Gastrocnemius medialis (tissue), 4 donors: ENCODE measurements around the gene DEPP1. TPM values are rescaled to one million over a fixed set of nuclear protein-coding genes. Genes with fewer than 3 reads are reported as not detected.

Experiments used
- ATAC-seq, 2 donors: fragments of 150-250 bp; one replicate each; pipeline ENCODE4 v1.9.1; 2016
- DNase-seq, 2 donors: peaks; one replicate each; pipeline ENCODE4 v3.0.0-alpha.2; 2019
- H3K27ac ChIP-seq, 4 donors: fragments of 200-600 bp; sonication (generic); 1 replicate in 1 of 4; 2 replicates in 3 of 4; pipeline ENCODE4 v1.5.1; 2016 to 2018; ENCODE audit warnings: mild to moderate bottlenecking in 2 of 4, moderate library complexity in 1 of 4
- H3K27me3 ChIP-seq, 3 donors: fragments of 200-600 bp; sonication (generic) in 2 of 3; 1 replicate in 1 of 3; 2 replicates in 2 of 3; pipeline versions ENCODE4 v1.5.1 to v1.6.0; 2016 to 2019; ENCODE audit warnings: mild to moderate bottlenecking in 1 of 3, moderate library complexity in 1 of 3
- H3K36me3 ChIP-seq, 2 donors: fragments of 200-600 bp; sonication (generic) in 1 of 2; one replicate each; pipeline ENCODE4 v1.5.1; 2017 to 2018
- H3K4me1 ChIP-seq, 2 donors: fragments of 200-600 bp; sonication (generic) in 1 of 2; one replicate each; pipeline ENCODE4 v1.5.1; 2016 to 2017; ENCODE audit warnings: mild to moderate bottlenecking in 2 of 2
- H3K4me3 ChIP-seq, 4 donors: fragments of 200-600 bp; sonication (generic) in 3 of 4; 1 replicate in 1 of 4; 2 replicates in 3 of 4; pipeline ENCODE4 v1.5.1; 2016 to 2019; ENCODE audit warnings: mild to moderate bottlenecking in 2 of 4
- H3K9me3 ChIP-seq, 3 donors: fragments of 200-600 bp; sonication (generic) in 2 of 3; 1 replicate in 1 of 3; 2 replicates in 2 of 3; pipeline ENCODE4 v1.5.1; 2016 to 2019
- CTCF ChIP-seq, 5 experiments: fragments of 450-650 bp in 3 of 5; fragments of 200-600 bp in 2 of 5; sonication (generic) in 2 of 5; IDR thresholded peaks in 4 of 5; conservative IDR thresholded peaks in 1 of 5; 1 replicate in 4 of 5; 2 replicates in 1 of 5; pipeline ENCODE4 v1.5.1; 2016 to 2019; ENCODE audit warnings: antibody characterized with exemption in 5 of 5, mild to moderate bottlenecking in 3 of 5, moderate library complexity in 3 of 5
- POLR2A ChIP-seq, 2 donors: fragments of 450-650 bp; IDR thresholded peaks; one replicate each; pipeline ENCODE4 v1.6.1; 2017; ENCODE audit warnings: antibody characterized with exemption in 2 of 2, mild to moderate bottlenecking in 2 of 2, moderate library complexity in 2 of 2
- in situ Hi-C, 4 donors: fragments of 200-750 bp; cut with MboI; loops; one replicate each; pipeline versions ENCODE4 v1.15.0 to v1.8.0; 2017; ENCODE audit warnings: low sequenced_read_pairs in 4 of 4
- intact Hi-C: fragments of 100-400 bp; cut with DNase I; formaldehyde crosslinking; loops from one replicate; pipeline ENCODE4 v1.15.1; 2023; ENCODE audit warnings: low total_unique reads
- total RNA-seq, 4 donors: library from RNA; depleted of rRNA; stranded (reverse); fragments of >200 nt; gene quantifications; one replicate each; pipeline versions ENCODE4 v1.1.0 to v1.2.3, GENCODE V29; 2016

DEPP1 gene
- total RNA-seq, 4 donors from 2014 or later, result 83.4 to 331 (median 120) TPM

- H3K36me3 ChIP-seq, result no peaks in the 10 kb centered on the region
- intact Hi-C loops (no loop called here), in situ Hi-C loops (no loop called here)
- no peak overlapping the region for H3K4me3 ChIP-seq
- no peak for DNase-seq
- TF ChIP-seq POLR2A (IDR thresholded peaks at IDR 0.05) (no peak), CTCF (IDR thresholded peaks at IDR 0.05 in 4 of 5, conservative IDR thresholded peaks at IDR 0.05 in 1 of 5) (no peak)
- H3K27ac ChIP-seq, result no peak overlapping the region
- no peaks in the 10 kb centered on the region for H3K27me3 ChIP-seq
- no peaks in the 10 kb centered on the region for H3K9me3 ChIP-seq
- no peaks in the 10 kb centered on the region for H3K4me1 ChIP-seq
- no peak for ATAC-seq
Observed at GRCh38 chr10:44926751-44927351, 51.8 kb downstream of the DEPP1 start.

Other genes with a start within 250 kb of the DEPP1 start
- not detected for gene TMEM72, start 67.5 kb downstream of the DEPP1 start, total RNA-seq
- gene RASSF4, start 19.0 kb downstream of the DEPP1 start, total RNA-seq, result 10 to 100 TPM in 3 of 4 donors, 1 to 10 TPM in 1; 9.4 to 39.7 (median 24.0) TPM
- 10 to 100 TPM in 2 of 4 donors, 1 to 10 TPM in 2; 3.6 to 12.3 (median 8.1) TPM for gene ZNF22, start 22.1 kb upstream of the DEPP1 start, total RNA-seq